HG03460 (cell line): ENCODE results near the gene HDC.

Experiments
- ATAC-seq: cut with Tn5 transposase; IDR thresholded peaks from one replicate; pipeline ENCODE4 v1.9.1; 2021; ENCODE audit not compliant: unreplicated experiment

The HDC gene

GRCh38 chr15:50227076-50227475 lies 38.5 kb downstream of the HDC start:
- ATAC-seq: no peak

- ATAC-seq: no peak
Measured at GRCh38 chr15:50225938-50226337, 39.6 kb downstream of the HDC start.

DNA sequence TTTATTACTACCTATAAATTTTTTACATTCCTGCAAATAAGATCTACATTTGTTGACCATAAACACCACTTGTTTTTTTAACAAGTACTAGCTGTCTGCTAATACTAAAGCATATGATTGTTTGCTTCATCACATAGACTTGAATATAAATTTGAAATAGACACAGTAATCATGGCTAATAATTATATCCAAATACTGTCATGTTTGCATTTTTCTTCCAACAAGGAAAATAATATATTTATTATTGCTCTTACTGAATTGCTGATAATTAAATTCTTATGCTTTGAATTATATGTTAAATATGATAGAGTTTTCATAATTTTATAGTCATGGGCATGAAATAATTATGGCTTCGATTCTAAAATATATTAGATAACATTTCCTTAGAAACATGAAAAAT lies 40.5 kb downstream of the HDC start:
- no peak for ATAC-seq

- ATAC-seq: no peak
Measured at GRCh38 chr15:50224606-50225005, 40.9 kb downstream of the HDC start.

- no peak for ATAC-seq
Measured at GRCh38 chr15:50222181-50222580, 43.3 kb downstream of the HDC start.

- no peak for ATAC-seq
Measured at GRCh38 chr15:50219820-50220219, 45.7 kb downstream of the HDC start.

GRCh38 chr15:50218691-50219090 lies 46.8 kb downstream of the HDC start:
- ATAC-seq: no peak

DNA sequence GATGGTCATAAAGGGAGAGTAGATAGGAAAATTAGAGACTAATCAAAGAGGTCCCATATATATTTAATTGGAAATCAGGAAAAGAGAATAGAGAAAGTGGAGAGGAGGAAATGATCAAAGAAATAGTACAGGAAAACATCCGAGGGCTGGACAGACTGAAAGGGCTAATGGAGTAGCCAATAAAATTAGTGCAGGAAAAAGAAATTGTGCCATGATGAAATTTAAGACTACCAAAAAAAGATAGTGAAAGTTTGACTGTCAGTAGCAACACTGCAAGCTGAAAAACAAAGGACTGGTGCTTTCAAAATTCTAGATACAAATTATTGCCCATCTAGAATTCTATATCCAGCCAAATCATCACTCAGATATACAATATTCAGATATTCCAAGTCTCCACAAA lies 47.2 kb downstream of the HDC start:
- no peak for ATAC-seq

DNA sequence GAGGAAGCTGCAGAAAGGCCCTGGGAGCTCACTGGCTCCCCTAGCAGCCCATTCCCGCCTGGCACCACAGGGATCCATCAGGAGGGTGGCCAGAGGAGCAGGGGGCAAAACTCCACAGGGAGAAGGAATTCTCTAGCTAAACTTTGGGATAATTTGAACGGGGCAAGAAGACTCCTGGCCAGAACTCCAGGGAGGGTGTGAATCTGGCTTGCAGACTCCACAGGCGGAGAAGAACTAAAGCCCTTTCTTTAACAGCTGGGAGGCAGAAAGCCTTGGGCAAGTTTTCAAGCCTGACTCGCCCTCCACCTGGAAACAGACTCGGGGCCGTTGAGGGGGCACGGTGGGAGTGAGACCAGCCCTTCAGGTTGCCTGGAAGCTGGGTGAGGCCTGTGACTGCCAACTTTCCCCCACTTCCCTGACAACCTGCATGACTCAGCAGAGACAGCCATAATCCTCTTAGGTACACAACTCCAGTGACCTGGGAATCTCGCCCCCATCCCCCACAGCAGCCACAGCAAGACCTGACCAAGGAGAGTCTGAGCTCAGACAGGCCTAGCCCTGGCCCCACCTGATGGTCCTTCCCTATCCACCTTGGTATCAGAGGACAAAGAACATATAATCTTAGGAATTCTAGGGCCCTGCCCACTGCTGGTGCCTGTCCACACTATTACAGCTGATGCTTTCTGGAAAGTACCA lies 54.9 kb downstream of the HDC start:
- ATAC-seq: no peak

GRCh38 chr15:50209809-50210208 lies 55.7 kb downstream of the HDC start:
- ATAC-seq: no peak

DNA sequence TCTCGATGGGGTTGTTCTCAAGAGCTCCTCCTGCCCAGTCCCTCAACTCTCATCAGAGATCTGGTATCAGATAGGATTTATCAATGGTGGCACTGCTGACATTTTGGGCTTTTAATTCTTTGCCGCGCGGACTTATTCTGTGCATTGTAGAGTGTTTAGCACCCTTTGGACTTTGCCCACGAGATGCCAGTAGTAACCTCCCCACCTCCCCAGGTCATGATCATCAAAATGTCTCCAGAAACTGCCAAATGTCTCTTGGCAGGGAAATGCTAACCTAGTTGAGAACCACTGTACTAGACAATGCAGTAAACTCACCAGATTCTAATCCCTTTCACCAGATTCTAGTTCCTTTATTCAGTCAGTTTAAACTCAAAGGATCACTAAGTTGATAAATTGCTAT lies 59.5 kb downstream of the HDC start:
- ATAC-seq: no peak

- no peak for ATAC-seq
Measured at GRCh38 chr15:50202003-50202402, 63.5 kb downstream of the HDC start.

DNA sequence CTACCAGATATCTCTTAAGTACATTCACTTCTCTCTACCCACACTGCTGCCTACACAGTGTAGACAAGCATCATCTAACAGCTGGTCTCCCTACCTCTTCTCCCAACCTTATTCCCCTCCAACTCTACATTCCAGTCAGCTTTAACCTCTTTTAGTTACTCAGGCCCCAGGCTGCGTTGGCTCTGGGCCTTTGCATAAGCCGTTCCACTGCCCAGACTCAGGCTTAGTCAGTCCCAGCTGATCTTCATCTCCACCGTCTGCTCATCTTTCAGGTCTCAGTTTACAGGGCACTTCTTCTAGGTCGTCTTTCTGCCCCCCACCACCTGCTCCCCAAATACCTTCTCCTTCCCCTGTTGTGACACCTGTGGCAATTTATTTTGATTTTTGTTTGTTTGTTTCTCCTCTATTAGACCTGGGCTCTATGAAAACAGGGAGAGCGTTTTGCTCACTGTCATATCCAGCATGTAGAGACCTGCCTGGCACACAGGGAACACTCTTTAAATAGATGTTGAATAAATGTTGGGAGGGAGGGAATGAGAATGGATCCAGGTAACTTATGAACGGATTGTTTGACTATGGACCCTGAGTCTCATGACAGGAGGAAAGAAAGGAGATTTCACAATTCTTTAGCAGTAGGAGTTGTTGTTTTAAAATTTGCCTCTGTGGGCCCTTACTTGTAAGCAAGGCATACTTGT lies 72.5 kb downstream of the HDC start:
- no peak for ATAC-seq

GRCh38 chr15:50192164-50192563 lies 73.4 kb downstream of the HDC start:
- no peak for ATAC-seq
